Measurements from ENCODE around the gene DST. TPM values are rescaled to one million over a fixed set of nuclear protein-coding genes. Genes with fewer than 3 reads are reported as not detected.

Gene DST
- total RNA-seq, 2 experiments from 2014 or later = 1.3 to 1.7 TPM

DNA sequence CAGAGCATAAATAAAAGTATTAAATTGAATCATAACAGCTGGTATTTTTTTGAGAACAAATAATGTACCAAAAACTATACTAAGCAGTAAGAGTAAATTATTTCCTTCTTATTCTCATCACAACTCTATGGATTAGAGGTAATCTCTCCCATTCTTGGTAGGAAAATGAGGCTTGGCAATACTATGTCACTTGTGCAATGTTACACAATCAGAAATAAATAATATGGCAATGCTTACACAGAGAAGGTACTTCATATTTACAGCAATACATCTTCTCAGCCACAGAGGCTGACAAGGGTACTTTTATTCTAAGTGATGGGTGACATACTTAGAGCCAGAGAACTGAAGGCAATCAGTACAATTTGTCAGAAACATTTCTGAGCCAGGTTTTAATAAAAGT lies 3.9 kb downstream of the DST start:
- H3K27ac Mint-ChIP-seq = no peak overlapping the region
- TF ChIP-seq, protein P1, sequence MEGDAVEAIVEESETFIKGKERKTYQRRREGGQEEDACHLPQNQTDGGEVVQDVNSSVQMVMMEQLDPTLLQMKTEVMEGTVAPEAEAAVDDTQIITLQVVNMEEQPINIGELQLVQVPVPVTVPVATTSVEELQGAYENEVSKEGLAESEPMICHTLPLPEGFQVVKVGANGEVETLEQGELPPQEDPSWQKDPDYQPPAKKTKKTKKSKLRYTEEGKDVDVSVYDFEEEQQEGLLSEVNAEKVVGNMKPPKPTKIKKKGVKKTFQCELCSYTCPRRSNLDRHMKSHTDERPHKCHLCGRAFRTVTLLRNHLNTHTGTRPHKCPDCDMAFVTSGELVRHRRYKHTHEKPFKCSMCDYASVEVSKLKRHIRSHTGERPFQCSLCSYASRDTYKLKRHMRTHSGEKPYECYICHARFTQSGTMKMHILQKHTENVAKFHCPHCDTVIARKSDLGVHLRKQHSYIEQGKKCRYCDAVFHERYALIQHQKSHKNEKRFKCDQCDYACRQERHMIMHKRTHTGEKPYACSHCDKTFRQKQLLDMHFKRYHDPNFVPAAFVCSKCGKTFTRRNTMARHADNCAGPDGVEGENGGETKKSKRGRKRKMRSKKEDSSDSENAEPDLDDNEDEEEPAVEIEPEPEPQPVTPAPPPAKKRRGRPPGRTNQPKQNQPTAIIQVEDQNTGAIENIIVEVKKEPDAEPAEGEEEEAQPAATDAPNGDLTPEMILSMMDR (IDR thresholded peaks at IDR 0.05) = no peak
- no peaks in the 10 kb centered on the region for H3K9me3 Mint-ChIP-seq
- no peak overlapping the region for H3K4me3 Mint-ChIP-seq
- H3K4me1 Mint-ChIP-seq (ENCODE audit: low read depth) = no peaks in the 10 kb centered on the region
- ChIA-PET POLR2A (no interaction called here), CTCF (interaction anchor here (1.0 kb wide), 2 partner anchors 17 to 52 kb away, joined by 3 read pairs; no protein-coding TSS in a partner anchor)
- no peaks in the 10 kb centered on the region for H3K36me3 Mint-ChIP-seq (ENCODE audit: low read depth)
- no peak for ATAC-seq
- H3K27me3 Mint-ChIP-seq = no peaks in the 10 kb centered on the region
- no peak for DNase-seq
- intact Hi-C loops (cut with micrococcal nuclease) = loop anchor here (5.0 to 10.0 kb wide), 2 partner anchors 59 to 216 kb away; no protein-coding TSS in a partner anchor

DNA sequence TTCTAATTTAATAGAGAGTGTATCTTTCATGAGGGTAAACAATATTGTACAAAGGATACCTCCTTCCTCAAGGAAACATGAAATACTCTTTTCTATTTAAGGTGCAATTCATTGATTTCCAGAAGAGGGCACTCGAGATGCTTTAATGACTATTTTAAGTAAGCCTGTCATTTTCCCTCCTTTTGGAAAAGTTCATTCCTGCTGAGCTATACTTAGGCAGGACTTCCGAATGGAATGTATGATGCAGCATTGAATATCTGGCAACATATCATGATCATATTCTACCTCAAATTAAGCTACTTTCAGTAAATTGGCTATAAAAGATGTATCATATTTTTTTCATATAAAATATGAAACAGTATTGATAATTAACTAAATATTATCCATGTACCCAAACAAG lies 5.0 kb downstream of the DST start:
- TF ChIP-seq, protein P1 (IDR thresholded peaks at IDR 0.05) = peak; percentile 70
- intact Hi-C loops (cut with micrococcal nuclease) = loop anchor here (5.0 to 10.0 kb wide), 2 partner anchors 60 to 217 kb away; no protein-coding TSS in a partner anchor
- Mint-ChIP-seq H3K4me3 (no peak overlapping the region), H3K9me3 (no peaks in the 10 kb centered on the region), H3K27me3 (peaks cover 2% of the 10 kb centered on the region), H3K27ac (no peak overlapping the region), H3K4me1 (ENCODE audit: low read depth) (no peaks in the 10 kb centered on the region), H3K36me3 (ENCODE audit: low read depth) (no peaks in the 10 kb centered on the region)
- DNase-seq (no peak), ATAC-seq (no peak)
- POLR2A ChIA-PET = no interaction called here
- CTCF ChIA-PET = interaction anchor here (0.6 to 1.9 kb wide), 7 partner anchors 10 to 214 kb away, joined by 3 to 10 read pairs (median 3); no protein-coding TSS in a partner anchor

DNA sequence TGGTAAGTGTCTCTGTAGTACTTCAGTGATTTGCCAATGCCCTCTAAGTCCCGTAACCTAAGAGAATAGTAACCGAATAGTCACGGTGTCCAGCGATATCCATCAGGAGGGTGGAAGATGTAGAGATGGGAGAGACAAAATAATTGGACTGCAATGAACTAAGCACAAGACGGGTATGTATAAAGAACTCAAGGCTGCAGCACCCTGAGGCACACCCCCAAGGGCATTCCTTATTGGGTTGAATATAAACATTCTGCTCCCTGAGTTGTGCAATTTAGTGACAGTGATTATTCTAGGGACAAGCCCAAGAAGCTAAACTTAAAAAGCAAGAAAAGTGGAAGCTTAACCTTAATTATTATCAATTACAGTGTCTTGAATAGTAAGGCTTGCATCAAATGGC lies 14.6 kb downstream of the DST start:
- no peaks in the 10 kb centered on the region for H3K36me3 Mint-ChIP-seq (ENCODE audit: low read depth)
- ATAC-seq (no peak), DNase-seq (no peak)
- peaks cover 3% of the 10 kb centered on the region for H3K27me3 Mint-ChIP-seq
- no peaks in the 10 kb centered on the region for H3K4me1 Mint-ChIP-seq (ENCODE audit: low read depth)
- H3K4me3 Mint-ChIP-seq = no peak overlapping the region
- intact Hi-C loops (cut with micrococcal nuclease) = no loop called here
- TF ChIP-seq, protein P1 (IDR thresholded peaks at IDR 0.05) = no peak
- no peaks in the 10 kb centered on the region for H3K9me3 Mint-ChIP-seq
- CTCF ChIA-PET = interaction anchor here (1.5 to 1.7 kb wide), 2 partner anchors 16 to 223 kb away, joined by 3 to 4 read pairs; no protein-coding TSS in a partner anchor
- H3K27ac Mint-ChIP-seq = no peak overlapping the region
- POLR2A ChIA-PET = no interaction called here

DNA sequence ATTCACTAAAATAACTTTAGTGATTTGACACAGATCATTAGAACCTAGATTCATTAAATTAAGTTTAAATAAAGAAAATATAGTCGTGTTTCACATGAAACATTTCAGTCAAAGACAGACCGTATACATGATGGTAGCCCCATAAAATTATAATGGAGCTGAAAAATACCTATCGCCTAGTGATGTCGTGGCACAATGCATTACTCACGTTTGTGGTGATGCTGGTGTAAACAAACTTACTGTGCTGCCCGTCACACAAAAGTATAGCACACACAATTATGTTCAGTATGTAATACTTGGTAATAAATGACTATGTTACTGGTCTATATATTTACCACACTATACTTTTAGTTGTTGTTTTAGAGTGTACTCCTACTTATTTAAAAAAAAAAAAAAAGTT lies 17.3 kb downstream of the DST start:
- ChIA-PET POLR2A (no interaction called here), CTCF (interaction anchor here (1.1 kb wide), 1 partner anchor 55 kb away, joined by 3 read pairs; no protein-coding TSS in a partner anchor)
- Mint-ChIP-seq H3K27ac (no peak overlapping the region), H3K36me3 (ENCODE audit: low read depth) (no peaks in the 10 kb centered on the region), H3K27me3 (no peaks in the 10 kb centered on the region), H3K9me3 (no peaks in the 10 kb centered on the region), H3K4me3 (no peak overlapping the region), H3K4me1 (ENCODE audit: low read depth) (no peaks in the 10 kb centered on the region)
- intact Hi-C loops (cut with micrococcal nuclease) = no loop called here
- DNase-seq = no peak
- no peak for ATAC-seq
- TF ChIP-seq, protein P1 (IDR thresholded peaks at IDR 0.05) = no peak

DNA sequence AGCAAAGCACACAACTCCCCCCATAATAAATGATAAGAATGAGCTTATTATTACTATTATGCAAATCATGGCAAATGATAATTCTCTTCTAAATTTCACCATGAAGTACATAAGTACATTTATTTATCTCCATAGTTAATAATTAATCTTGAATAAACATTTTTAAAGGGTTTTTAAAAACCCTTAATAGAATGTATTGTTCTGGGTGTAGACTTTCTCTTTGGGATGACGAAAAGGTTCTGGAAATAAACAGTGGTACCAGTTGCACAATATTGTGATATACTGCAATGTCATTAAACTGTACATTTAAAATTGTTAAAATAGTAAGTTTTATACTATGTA lies 18.0 kb downstream of the DST start:
- H3K9me3 Mint-ChIP-seq = no peaks in the 10 kb centered on the region
- CTCF ChIA-PET = no interaction called here

More for the DNA sequence above, 18.0 kb downstream of the DST start:
- Mint-ChIP-seq H3K27me3 (no peaks in the 10 kb centered on the region), H3K36me3 (ENCODE audit: low read depth) (no peaks in the 10 kb centered on the region), H3K4me1 (ENCODE audit: low read depth) (no peaks in the 10 kb centered on the region), H3K27ac (no peak overlapping the region), H3K4me3 (no peak overlapping the region)
- ATAC-seq (no peak), DNase-seq (no peak)
- TF ChIP-seq, protein P1 (IDR thresholded peaks at IDR 0.05) = no peak
- intact Hi-C loops (cut with micrococcal nuclease) = no loop called here
- POLR2A ChIA-PET = no interaction called here
